Heart left ventricle (tissue), 16 donors: Measurements from ENCODE around the gene ZNF423. TPM values are rescaled to one million over a fixed set of nuclear protein-coding genes. Genes with fewer than 3 reads are reported as not detected.

Experiments used
- ATAC-seq, 4 donors: fragments of 200-7000 bp; cut with Tn5 transposase; one replicate each; pipeline ENCODE4 v1.9.1; 2020 to 2022; ENCODE audit warnings: moderate library complexity in 4 of 4, mild to moderate bottlenecking in 3 of 4, moderate number of reproducible peaks in 1 of 4
- DNase-seq, 5 donors: peaks; one replicate each; pipeline ENCODE4 v3.0.0-alpha.2; 2020
- H3K27ac ChIP-seq, 12 donors: fragments of 200-600 bp; sonication (generic) in 4 of 12; one replicate each; pipeline versions ENCODE4 v1.5.0 to v1.8.0; 2016 to 2022; ENCODE audit warnings: mild to moderate bottlenecking in 2 of 12
- H3K27me3 ChIP-seq, 9 donors: fragments of 200-600 bp; sonication (generic) in 2 of 9; one replicate each; pipeline versions ENCODE4 v1.5.1 to v1.8.0; 2016 to 2022; ENCODE audit warnings: mild to moderate bottlenecking in 3 of 9
- H3K36me3 ChIP-seq, 9 donors: fragments of 200-600 bp; sonication (generic) in 2 of 9; one replicate each; pipeline versions ENCODE4 v1.5.0 to v1.8.0; 2018 to 2022; ENCODE audit warnings: mild to moderate bottlenecking in 2 of 9
- H3K4me1 ChIP-seq, 12 donors: fragments of 200-600 bp; sonication (generic) in 4 of 12; one replicate each; pipeline versions ENCODE4 v1.5.0 to v1.8.0; 2016 to 2022; ENCODE audit warnings: mild to moderate bottlenecking in 3 of 12
- H3K4me3 ChIP-seq, 12 donors: fragments of 200-600 bp; sonication (generic) in 4 of 12; one replicate each; pipeline versions ENCODE4 v1.5.0 to v1.8.0; 2017 to 2022; ENCODE audit warnings: mild to moderate bottlenecking in 9 of 12, moderate library complexity in 4 of 12
- H3K9me3 ChIP-seq, 12 donors: fragments of 200-600 bp; sonication (generic) in 4 of 12; one replicate each; pipeline versions ENCODE4 v1.5.0 to v1.8.0; 2016 to 2022; ENCODE audit warnings: mild to moderate bottlenecking in 1 of 12
- CTCF ChIP-seq, 12 donors: fragments of 200-600 bp; sonication (generic) in 4 of 12; IDR thresholded peaks; one replicate each; pipeline versions ENCODE4 v1.5.0 to v1.8.0; 2018 to 2022; ENCODE audit warnings: antibody characterized with exemption in 12 of 12, mild to moderate bottlenecking in 5 of 12
- POLR2A ChIP-seq, 2 donors: fragments of 450-650 bp; IDR thresholded peaks; one replicate each; pipeline ENCODE4 v1.6.1; 2017; ENCODE audit warnings: antibody characterized with exemption in 2 of 2, mild to moderate bottlenecking in 2 of 2, moderate library complexity in 2 of 2
- WGBS, 4 donors: extraction: QIAGEN DNeasy Blood & Tissue Kit in 2 of 4; methylation state at CpG; one replicate each; pipeline versions ENCODE4 v1.1.5 to v1.1.7; 2013 to 2018; 5-methylcytosine and 5-hydroxymethylcytosine counted together
- intact Hi-C, 10 donors: fragments of 100-400 bp; cut with DNase I; formaldehyde crosslinking; loops; one replicate each; pipeline versions ENCODE4 v1.11.1 to v1.14.2; 2022
- polyA plus RNA-seq, 2 donors: library from polyadenylated mRNA; stranded (reverse); fragments of 200-250 nt; gene quantifications; one replicate each; pipeline ENCODE4 v1.2.3, GENCODE V29; 2013
- total RNA-seq, 9 donors: library from RNA; depleted of rRNA in 2 of 9; stranded (reverse); fragments of >200 nt in 2 of 9; fragmentation: NEBNext Ultra II Directional in 3 of 9; extraction: Animal tissue kit (Norgen Biotek cat#: 25700) in 3 of 9; gene quantifications; one replicate each; pipeline versions ENCODE4 v1.1.0 to v1.2.4, GENCODE V29; 2016 to 2023
- donor health status: ischemic (EF 13 %, LVEDD 7.1; RV severe dilation, severe dysfunction).
- donor health status: healthy with polysubstance abuse.
- donor health status: DM: no; HTN: yes; CAD: no.
- donor health status: DM: no; HTN: no; CAD: no.
- donor health status: ischemic (EF 25% LVEDD 6.9; RV normal size, moderate dysfunction).
- donor health status: ischemic (EF 25% LVEDD 5.7; RV mildly dilated, moderate dysfunction).
- donor health status: healthy.
- donor health status: DM: yes; HTN: yes; CAD: no.
- donor health status: ischemic (EF 35%, LVEDD 5.7; RV mildly dilated, moderate dysfunction).
- donor health status: nonischemic (EF 11% LVEDD 7.7; RV severe dilation, severe dysfunction).
- donor health status: DM: yes; HTN: yes; CAD: no.
- donor health status: PGD.
- donor health status: ischemic (EF 29% LVEDD 5.4; RV normal size, mild dysfunction).
- donor health status: nonischemic (EF 23%, LVEDD 6.1; RV moderate dilation, normal function).

Gene ZNF423
- total and polyA plus RNA-seq, 11 donors: 1.8 to 10.4 (median 5.7) TPM

GRCh38 chr16:49675413-49675812 lies 180.5 kb downstream of the ZNF423 start:
- no peaks in the 10 kb centered on the region for H3K4me1 ChIP-seq
- 73 to 92% (median 81%) methylated on average over 6 to 10 of the region's 10 CpGs for WGBS, 4 donors
- no peak overlapping the region for H3K4me3 ChIP-seq
- H3K36me3 ChIP-seq: no peaks in the 10 kb centered on the region
- peaks cover 0 to 11% (median 0%) of the 10 kb centered on the region in 12 donors for H3K9me3 ChIP-seq
- ATAC-seq (no peak), DNase-seq (no peak)
- TF ChIP-seq CTCF (IDR thresholded peaks at IDR 0.05): no peak
- TF ChIP-seq POLR2A (IDR thresholded peaks at IDR 0.05): no peak
- intact Hi-C loops: no loop called here
- H3K27me3 ChIP-seq: no peaks in the 10 kb centered on the region
- no peak overlapping the region for H3K27ac ChIP-seq

- Histone ChIP-seq H3K4me3 (no peak overlapping the region), H3K36me3 (no peaks in the 10 kb centered on the region), H3K27ac (no peak overlapping the region), H3K9me3 (peaks cover 0 to 7% (median 0%) of the 10 kb centered on the region in 12 donors), H3K27me3 (no peaks in the 10 kb centered on the region), H3K4me1 (no peaks in the 10 kb centered on the region)
- DNase-seq (no peak), ATAC-seq (no peak)
- intact Hi-C loops: no loop called here
- TF ChIP-seq CTCF (IDR thresholded peaks at IDR 0.05) (no peak), POLR2A (IDR thresholded peaks at IDR 0.05) (no peak)
- WGBS, 4 donors: 91 to 100% (median 95%) methylated on average over 2 to 3 of the region's 3 CpGs
Observed at GRCh38 chr16:49674990-49675389, 180.9 kb downstream of the ZNF423 start.

- ATAC-seq (peak in 2 of 4 donors; percentile 7 to 36), DNase-seq (no peak)
- Histone ChIP-seq H3K4me3 (no peak overlapping the region), H3K9me3 (peaks cover 0 to under 1% (median 0%) of the 10 kb centered on the region in 12 donors), H3K27me3 (no peaks in the 10 kb centered on the region), H3K4me1 (no peaks in the 10 kb centered on the region), H3K27ac (no peak overlapping the region), H3K36me3 (no peaks in the 10 kb centered on the region)
- intact Hi-C loops: no loop called here
- TF ChIP-seq CTCF (IDR thresholded peaks at IDR 0.05) (no peak), POLR2A (IDR thresholded peaks at IDR 0.05) (no peak)
- 88 to 93% (median 89%) methylated on average over 15 of the region's 15 CpGs for WGBS, 4 donors
Observed at GRCh38 chr16:49674351-49674851, 181.5 kb downstream of the ZNF423 start.

GRCh38 chr16:49673442-49673841 lies 182.5 kb downstream of the ZNF423 start:
- no peaks in the 10 kb centered on the region for H3K9me3 ChIP-seq
- no peak for ATAC-seq
- H3K4me1 ChIP-seq: no peaks in the 10 kb centered on the region
- no peaks in the 10 kb centered on the region for H3K36me3 ChIP-seq
- intact Hi-C loops: no loop called here
- no peak overlapping the region for H3K4me3 ChIP-seq
- WGBS, 4 donors: 90 to 95% (median 94%) methylated on average over 8 of the region's 8 CpGs
- no peak for DNase-seq
- H3K27ac ChIP-seq: no peak overlapping the region
- no peaks in the 10 kb centered on the region for H3K27me3 ChIP-seq
- TF ChIP-seq CTCF (IDR thresholded peaks at IDR 0.05) (no peak), POLR2A (IDR thresholded peaks at IDR 0.05) (no peak)
